HepG2 (cell line): ENCODE data around the gene UBE2O.

Experiments
- JUNB ChIP-seq: sonication (generic); formaldehyde crosslinking; IDR thresholded peaks from 2 replicates; pipeline ENCODE4 v1.8.0; 2022; ENCODE audit warnings: missing genetic modification reagents, mild to moderate bottlenecking, borderline replicate concordance
- MIER3 ChIP-seq: IDR thresholded peaks from 2 replicates; pipeline ENCODE4 v1.6.1; 2016; ENCODE audit warnings: missing compliant biosample characterization, borderline replicate concordance
- POLR2AphosphoS2 ChIP-seq: IDR thresholded peaks from 2 replicates; pipeline ENCODE4 v1.6.1; 2011; ENCODE audit warnings: low read depth, low read length, improper control_type of control experiment
- TAF1 ChIP-seq: sonication (generic); formaldehyde crosslinking; IDR thresholded peaks from 2 replicates; pipeline ENCODE4 v1.4.0; 2020; ENCODE audit warnings: missing genetic modification reagents
- TEAD2 ChIP-seq: sonication (generic); formaldehyde crosslinking; IDR thresholded peaks from 2 replicates; pipeline ENCODE4 v1.9.0; 2021; ENCODE audit warnings: missing genetic modification reagents
- U2AF1 ChIP-seq: fragments of 200-400 bp; formaldehyde crosslinking; optimal IDR thresholded peaks from 2 replicates; pipeline ENCODE3; 2017; ENCODE audit warnings: mild to moderate bottlenecking, low read depth, low read length
- ZNF256 ChIP-seq: sonication (generic); formaldehyde crosslinking; conservative IDR thresholded peaks from 2 replicates; pipeline ENCODE4 v1.4.0; 2020; ENCODE audit warnings: missing genetic modification reagents
- ZNF367 ChIP-seq: sonication (generic); formaldehyde crosslinking; IDR thresholded peaks from 2 replicates; pipeline ENCODE4 v1.4.0; 2020; ENCODE audit warnings: missing genetic modification reagents, borderline replicate concordance
- TF ChIP-seq, protein P1 (sequence below): sonication (generic); formaldehyde crosslinking; IDR thresholded peaks from 2 replicates; pipeline ENCODE4 v1.5.1; 2020; ENCODE audit warnings: missing genetic modification reagents, mild to moderate bottlenecking, borderline replicate concordance
- TF ChIP-seq, protein P2 (sequence below): sonication (generic); formaldehyde crosslinking; IDR thresholded peaks from 2 replicates; pipeline ENCODE4 v1.5.0; 2020; ENCODE audit warnings: mild to moderate bottlenecking, missing genetic modification reagents, moderate library complexity

- TF ChIP-seq U2AF1, result no peak
- TF ChIP-seq, protein P1, sequence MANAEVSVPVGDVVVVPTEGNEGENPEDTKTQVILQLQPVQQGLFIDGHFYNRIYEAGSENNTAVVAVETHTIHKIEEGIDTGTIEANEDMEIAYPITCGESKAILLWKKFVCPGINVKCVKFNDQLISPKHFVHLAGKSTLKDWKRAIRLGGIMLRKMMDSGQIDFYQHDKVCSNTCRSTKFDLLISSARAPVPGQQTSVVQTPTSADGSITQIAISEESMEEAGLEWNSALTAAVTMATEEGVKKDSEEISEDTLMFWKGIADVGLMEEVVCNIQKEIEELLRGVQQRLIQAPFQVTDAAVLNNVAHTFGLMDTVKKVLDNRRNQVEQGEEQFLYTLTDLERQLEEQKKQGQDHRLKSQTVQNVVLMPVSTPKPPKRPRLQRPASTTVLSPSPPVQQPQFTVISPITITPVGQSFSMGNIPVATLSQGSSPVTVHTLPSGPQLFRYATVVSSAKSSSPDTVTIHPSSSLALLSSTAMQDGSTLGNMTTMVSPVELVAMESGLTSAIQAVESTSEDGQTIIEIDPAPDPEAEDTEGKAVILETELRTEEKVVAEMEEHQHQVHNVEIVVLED (CRISPR knock-in tag), result no peak
- no peak for TF ChIP-seq ZNF367 (CRISPR knock-in tag)
- TF ChIP-seq TEAD2 (CRISPR knock-in tag), result no peak
- no peak for TF ChIP-seq ZNF256
- no peak for TF ChIP-seq JUNB
- no peak for TF ChIP-seq TAF1 (CRISPR knock-in tag)
- no peak for TF ChIP-seq MIER3 (CRISPR knock-in tag)
- TF ChIP-seq POLR2AphosphoS2, result no peak
- TF ChIP-seq, protein P2, sequence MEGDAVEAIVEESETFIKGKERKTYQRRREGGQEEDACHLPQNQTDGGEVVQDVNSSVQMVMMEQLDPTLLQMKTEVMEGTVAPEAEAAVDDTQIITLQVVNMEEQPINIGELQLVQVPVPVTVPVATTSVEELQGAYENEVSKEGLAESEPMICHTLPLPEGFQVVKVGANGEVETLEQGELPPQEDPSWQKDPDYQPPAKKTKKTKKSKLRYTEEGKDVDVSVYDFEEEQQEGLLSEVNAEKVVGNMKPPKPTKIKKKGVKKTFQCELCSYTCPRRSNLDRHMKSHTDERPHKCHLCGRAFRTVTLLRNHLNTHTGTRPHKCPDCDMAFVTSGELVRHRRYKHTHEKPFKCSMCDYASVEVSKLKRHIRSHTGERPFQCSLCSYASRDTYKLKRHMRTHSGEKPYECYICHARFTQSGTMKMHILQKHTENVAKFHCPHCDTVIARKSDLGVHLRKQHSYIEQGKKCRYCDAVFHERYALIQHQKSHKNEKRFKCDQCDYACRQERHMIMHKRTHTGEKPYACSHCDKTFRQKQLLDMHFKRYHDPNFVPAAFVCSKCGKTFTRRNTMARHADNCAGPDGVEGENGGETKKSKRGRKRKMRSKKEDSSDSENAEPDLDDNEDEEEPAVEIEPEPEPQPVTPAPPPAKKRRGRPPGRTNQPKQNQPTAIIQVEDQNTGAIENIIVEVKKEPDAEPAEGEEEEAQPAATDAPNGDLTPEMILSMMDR (CRISPR knock-in tag), result no peak
Measured at GRCh38 chr17:76378548-76379274, 74.2 kb downstream of the UBE2O start.
